Measurements from ENCODE around the gene BRAT1. TPM values are rescaled to one million over a fixed set of nuclear protein-coding genes. Genes with fewer than 3 reads are reported as not detected.
"Not testable (repeated sequence)": the region's sequence is repeated elsewhere in the genome, so short reads cannot be mapped to it uniquely, and the experiment has no call there.

Gene BRAT1
- total and polyA plus RNA-seq, 8 donors: 16.3 to 119 (median 27.4) TPM

- peaks cover 33 to 100% (median 96%) of the 10 kb centered on the region in 4 donors for H3K36me3 ChIP-seq
- H3K4me3 ChIP-seq: no peak overlapping the region
- TF ChIP-seq CTCF (IDR thresholded peaks at IDR 0.05) (no peak), EP300 (IDR thresholded peaks at IDR 0.05) (no peak), POLR2AphosphoS5 (IDR thresholded peaks at IDR 0.05) (no peak), POLR2A (IDR thresholded peaks at IDR 0.05) (no peak)
- intact Hi-C loops (cut with DNase I; ENCODE audit: low total_unique reads): no loop called here
- DNase-seq: no peak
- H3K4me1 ChIP-seq: no peaks in the 10 kb centered on the region
- no peak overlapping the region for H3K27ac ChIP-seq
- no peaks in the 10 kb centered on the region for H3K9me3 ChIP-seq
- 95 to 96% (median 96%) methylated on average over 30 to 38 of the region's 38 CpGs for WGBS, 5 donors
- H3K27me3 ChIP-seq: no peaks in the 10 kb centered on the region
Observed at GRCh38 chr7:2593036-2593727, 37.9 kb upstream of the BRAT1 start.

GRCh38 chr7:2592375-2592865, 37.1 kb upstream of the BRAT1 start:
- Histone ChIP-seq H3K9me3 (no peaks in the 10 kb centered on the region), H3K27me3 (no peaks in the 10 kb centered on the region), H3K4me1 (no peaks in the 10 kb centered on the region), H3K27ac (no peak overlapping the region), H3K36me3 (peaks cover 33 to 100% (median 96%) of the 10 kb centered on the region in 4 donors), H3K4me3 (no peak overlapping the region)
- 91 to 97% (median 95%) methylated on average over 11 to 23 of the region's 23 CpGs for WGBS, 5 donors
- TF ChIP-seq EP300 (IDR thresholded peaks at IDR 0.05) (no peak), POLR2A (IDR thresholded peaks at IDR 0.05) (no peak), POLR2AphosphoS5 (IDR thresholded peaks at IDR 0.05) (no peak), CTCF (IDR thresholded peaks at IDR 0.05) (no peak)
- no peak for DNase-seq
- intact Hi-C loops (cut with DNase I; ENCODE audit: low total_unique reads): no loop called here

- H3K27me3 ChIP-seq; intact Hi-C loops (cut with DNase I; ENCODE audit: low total_unique reads); H3K4me1 ChIP-seq; H3K9me3 ChIP-seq; DNase-seq; H3K4me3 ChIP-seq; H3K27ac ChIP-seq: not testable (repeated sequence)
- peaks cover 36 to 100% (median 98%) of the 10 kb centered on the region in 4 donors for H3K36me3 ChIP-seq
- 87 to 96% (median 94%) methylated on average over 10 to 15 of the region's 15 CpGs for WGBS, 5 donors
Observed at GRCh38 chr7:2589941-2590340, 34.6 kb upstream of the BRAT1 start.

- 93 to 95% (median 94%) methylated on average over 16 of the region's 16 CpGs for WGBS, 5 donors
- no peaks in the 10 kb centered on the region for H3K27me3 ChIP-seq
- no peaks in the 10 kb centered on the region for H3K4me1 ChIP-seq
- DNase-seq: no peak
- H3K4me3 ChIP-seq: no peak overlapping the region
- H3K9me3 ChIP-seq: no peaks in the 10 kb centered on the region
- no peak for TF ChIP-seq CTCF (IDR thresholded peaks at IDR 0.05)
- TF ChIP-seq POLR2AphosphoS5 (IDR thresholded peaks at IDR 0.05): no peak
- TF ChIP-seq POLR2A (IDR thresholded peaks at IDR 0.05): no peak
- TF ChIP-seq EP300 (IDR thresholded peaks at IDR 0.05): no peak
- intact Hi-C loops (cut with DNase I; ENCODE audit: low total_unique reads): no loop called here
- H3K36me3 ChIP-seq: peaks cover 42 to 100% (median 98%) of the 10 kb centered on the region in 4 donors
- no peak overlapping the region for H3K27ac ChIP-seq
Observed at GRCh38 chr7:2589341-2589740, 34.0 kb upstream of the BRAT1 start.

- no peaks in the 10 kb centered on the region for H3K9me3 ChIP-seq
- intact Hi-C loops (cut with DNase I; ENCODE audit: low total_unique reads): no loop called here
- H3K27me3 ChIP-seq: no peaks in the 10 kb centered on the region
- TF ChIP-seq POLR2A (IDR thresholded peaks at IDR 0.05) (no peak), EP300 (IDR thresholded peaks at IDR 0.05) (no peak), CTCF (IDR thresholded peaks at IDR 0.05) (no peak), POLR2AphosphoS5 (IDR thresholded peaks at IDR 0.05) (no peak)
- H3K4me3 ChIP-seq: no peak overlapping the region
- no peak overlapping the region for H3K27ac ChIP-seq
- 93 to 97% (median 95%) methylated on average over 12 to 21 of the region's 21 CpGs for WGBS, 5 donors
- DNase-seq: no peak
- H3K4me1 ChIP-seq: no peaks in the 10 kb centered on the region
- H3K36me3 ChIP-seq: peaks cover 38 to 96% (median 90%) of the 10 kb centered on the region in 4 donors
Observed at GRCh38 chr7:2587778-2588177, 32.5 kb upstream of the BRAT1 start.
